ENCODE measurements around the gene CDH7. TPM values are rescaled to one million over a fixed set of nuclear protein-coding genes. Genes with fewer than 3 reads are reported as not detected.

CDH7 gene
- total and polyA plus RNA-seq, 2 of the 13 experiments (the other 11 are each of a cell fraction or from before 2014, with no cell fraction given): not detected

DNA sequence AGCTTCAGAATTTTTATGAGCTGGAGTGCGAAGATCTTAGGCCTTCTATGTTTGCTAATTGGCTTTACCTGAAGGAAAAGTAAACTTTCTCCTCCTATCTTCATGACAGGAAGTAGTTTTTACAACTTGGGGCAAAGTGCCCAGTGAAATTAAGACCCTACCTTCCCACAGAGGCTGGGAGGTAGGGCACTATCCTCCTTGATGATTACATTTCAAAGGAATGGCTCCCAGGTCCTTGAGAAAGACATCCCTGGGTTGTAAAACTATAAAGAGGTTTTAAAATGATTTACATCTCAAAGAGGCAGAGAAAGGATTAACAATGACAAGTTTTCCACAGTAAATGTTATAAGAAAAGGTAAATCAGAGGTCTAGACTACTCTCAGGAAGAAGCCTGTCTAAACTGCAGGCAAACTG, 155.8 kb downstream of the CDH7 start:
- ChIA-PET CTCF (ENCODE audit: low intra/inter-chr PET ratio, low total read pairs) (no interaction called here), POLR2A (no interaction called here)
- Histone ChIP-seq H3K79me2 (ENCODE audit: insufficient read depth, low read length) (no peaks in the 10 kb centered on the region), H3K36me3 (replicated peaks in 1 of 2; ENCODE audit: control insufficient read depth in 1 of 2, insufficient read depth in 2 of 2, low read length in 2 of 2) (no peaks in the 10 kb centered on the region), H2AFZ (ENCODE audit: low read length) (no peak overlapping the region), H4K20me1 (ENCODE audit: insufficient read depth, low read length) (no peaks in the 10 kb centered on the region), H3K27ac (ENCODE audit: extremely low read length, insufficient read depth, low read length) (no peak overlapping the region), H3K9ac (ENCODE audit: insufficient read depth, low read depth, low read length) (no peak overlapping the region), H3K27me3 (ENCODE audit: control insufficient read depth in 1 of 2, insufficient read depth in 2 of 2, low read length in 2 of 2) (no peaks in the 10 kb centered on the region), H3K4me2 (ENCODE audit: low read depth, low read length) (no peak overlapping the region), H3K9me3 (ENCODE audit: low read length) (no peaks in the 10 kb centered on the region), H3K4me3 (replicated peaks in 1 of 3; ENCODE audit: insufficient read depth in 1 of 3, low read depth in 2 of 3, low read length in 3 of 3) (no peak overlapping the region), H3K4me1 (ENCODE audit: insufficient read depth, low read length) (no peaks in the 10 kb centered on the region)
- WGBS (ENCODE audit: low lambda C conversion rate): 0% methylated on average over 1 of the region's 1 CpG
- intact Hi-C loops (cut with micrococcal nuclease; ENCODE audit: unreplicated experiment): no loop called here
- no TSS peak for BruUV-seq (replicated peaks)
- no peak for ATAC-seq
- FAIRE-seq: no peak
- TF ChIP-seq TCF12 (IDR thresholded peaks at IDR 0.05) (no peak), TCF12 (CRISPR knock-in tag; IDR thresholded peaks at IDR 0.05) (no peak), ZNF430 (CRISPR knock-in tag; IDR thresholded peaks at IDR 0.05) (no peak), PPARG (CRISPR knock-in tag; conservative IDR thresholded peaks at IDR 0.05) (no peak), ZNF280D (CRISPR knock-in tag; IDR thresholded peaks at IDR 0.05) (no peak), RBM39 (IDR thresholded peaks at IDR 0.05; ENCODE audit: low read depth, low read length, poor library complexity, severe bottlenecking) (no peak), ZNF205 (CRISPR knock-in tag; IDR thresholded peaks at IDR 0.05) (no peak), MAFF (IDR thresholded peaks at IDR 0.05; ENCODE audit: low read depth, low read length) (no peak), ZFP36L1 (CRISPR knock-in tag; IDR thresholded peaks at IDR 0.05) (no peak), MIER2 (CRISPR knock-in tag; IDR thresholded peaks at IDR 0.05) (no peak), NCOA5 (CRISPR knock-in tag; IDR thresholded peaks at IDR 0.05) (no peak)
- TF ChIP-seq, protein P1, sequence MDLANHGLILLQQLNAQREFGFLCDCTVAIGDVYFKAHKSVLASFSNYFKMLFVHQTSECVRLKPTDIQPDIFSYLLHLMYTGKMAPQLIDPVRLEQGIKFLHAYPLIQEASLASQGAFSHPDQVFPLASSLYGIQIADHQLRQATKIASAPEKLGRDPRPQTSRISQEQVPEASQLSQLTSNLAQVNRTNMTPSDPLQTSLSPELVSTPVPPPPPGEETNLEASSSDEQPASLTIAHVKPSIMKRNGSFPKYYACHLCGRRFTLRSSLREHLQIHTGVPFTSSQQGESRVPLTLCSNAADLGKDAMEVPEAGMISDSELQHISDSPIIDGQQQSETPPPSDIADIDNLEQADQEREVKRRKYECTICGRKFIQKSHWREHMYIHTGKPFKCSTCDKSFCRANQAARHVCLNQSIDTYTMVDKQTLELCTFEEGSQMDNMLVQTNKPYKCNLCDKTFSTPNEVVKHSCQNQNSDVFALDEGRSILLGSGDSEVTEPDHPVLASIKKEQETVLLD (CRISPR knock-in tag; IDR thresholded peaks at IDR 0.05; ENCODE audit: low read depth): no peak
- no peak for DNase-seq (ENCODE audit: low spot score)
- in situ Hi-C loops (cut with HindIII; ENCODE audit: extremely low pct_ligation_motif_present, low pct_unique_long_range_greater_than_20kb): no loop called here

All from HepG2 (cell line).